ENCODE data around the gene NEK9.

GRCh38 chr14:75096959-75097358, 29.9 kb downstream of the NEK9 start:
- TF ChIP-seq, protein P1, sequence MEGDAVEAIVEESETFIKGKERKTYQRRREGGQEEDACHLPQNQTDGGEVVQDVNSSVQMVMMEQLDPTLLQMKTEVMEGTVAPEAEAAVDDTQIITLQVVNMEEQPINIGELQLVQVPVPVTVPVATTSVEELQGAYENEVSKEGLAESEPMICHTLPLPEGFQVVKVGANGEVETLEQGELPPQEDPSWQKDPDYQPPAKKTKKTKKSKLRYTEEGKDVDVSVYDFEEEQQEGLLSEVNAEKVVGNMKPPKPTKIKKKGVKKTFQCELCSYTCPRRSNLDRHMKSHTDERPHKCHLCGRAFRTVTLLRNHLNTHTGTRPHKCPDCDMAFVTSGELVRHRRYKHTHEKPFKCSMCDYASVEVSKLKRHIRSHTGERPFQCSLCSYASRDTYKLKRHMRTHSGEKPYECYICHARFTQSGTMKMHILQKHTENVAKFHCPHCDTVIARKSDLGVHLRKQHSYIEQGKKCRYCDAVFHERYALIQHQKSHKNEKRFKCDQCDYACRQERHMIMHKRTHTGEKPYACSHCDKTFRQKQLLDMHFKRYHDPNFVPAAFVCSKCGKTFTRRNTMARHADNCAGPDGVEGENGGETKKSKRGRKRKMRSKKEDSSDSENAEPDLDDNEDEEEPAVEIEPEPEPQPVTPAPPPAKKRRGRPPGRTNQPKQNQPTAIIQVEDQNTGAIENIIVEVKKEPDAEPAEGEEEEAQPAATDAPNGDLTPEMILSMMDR (IDR thresholded peaks at IDR 0.05; ENCODE audit: low read depth, low read length), result no peak
- TF ChIP-seq POLR2A (IDR thresholded peaks at IDR 0.05; ENCODE audit: extremely low read depth, insufficient read length) (no peak), MYC (IDR thresholded peaks at IDR 0.05; ENCODE audit: low read depth, low read length) (no peak)
- TF ChIP-seq, protein P2, sequence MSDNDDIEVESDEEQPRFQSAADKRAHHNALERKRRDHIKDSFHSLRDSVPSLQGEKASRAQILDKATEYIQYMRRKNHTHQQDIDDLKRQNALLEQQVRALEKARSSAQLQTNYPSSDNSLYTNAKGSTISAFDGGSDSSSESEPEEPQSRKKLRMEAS (IDR thresholded peaks at IDR 0.05; ENCODE audit: low read depth, low read length), result no peak

All from NB4 (cell line).